HG02571 (cell line): Measurements from ENCODE around the gene RABGGTA.
"Not testable (repeated sequence)": the region's sequence is repeated elsewhere in the genome, so short reads cannot be mapped to it uniquely, and the experiment has no call there.

Experiments used
- ATAC-seq: cut with Tn5 transposase; IDR thresholded peaks from one replicate; pipeline ENCODE4 v1.9.1; 2021; ENCODE audit warnings: mild to moderate bottlenecking, moderate library complexity; ENCODE audit not compliant: unreplicated experiment

Gene RABGGTA

DNA sequence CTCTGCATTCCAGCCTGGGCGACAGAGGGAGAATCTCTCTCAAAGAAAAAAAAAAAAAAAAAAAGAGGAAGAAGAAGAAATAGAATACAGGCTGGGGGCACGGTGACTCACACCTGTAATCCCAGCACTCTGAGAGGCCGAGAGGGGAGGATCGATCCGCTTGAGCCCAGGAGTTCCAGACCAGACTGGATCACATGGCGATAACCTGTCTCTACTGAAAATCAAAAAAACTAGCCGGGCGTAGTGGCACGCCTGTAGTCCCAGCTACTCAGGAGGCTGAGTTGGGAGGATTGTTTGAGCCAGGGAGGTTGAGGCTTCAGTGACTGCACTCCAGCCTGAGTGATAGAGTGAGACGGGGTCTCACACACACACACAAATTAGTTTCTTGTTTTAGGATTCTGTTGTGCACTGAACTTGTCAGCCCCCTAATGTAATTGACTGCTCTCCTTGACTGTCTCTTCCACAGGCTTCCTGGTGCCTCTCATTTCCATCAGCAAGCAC, 28.0 kb downstream of the RABGGTA start:
- ATAC-seq, result no peak

DNA sequence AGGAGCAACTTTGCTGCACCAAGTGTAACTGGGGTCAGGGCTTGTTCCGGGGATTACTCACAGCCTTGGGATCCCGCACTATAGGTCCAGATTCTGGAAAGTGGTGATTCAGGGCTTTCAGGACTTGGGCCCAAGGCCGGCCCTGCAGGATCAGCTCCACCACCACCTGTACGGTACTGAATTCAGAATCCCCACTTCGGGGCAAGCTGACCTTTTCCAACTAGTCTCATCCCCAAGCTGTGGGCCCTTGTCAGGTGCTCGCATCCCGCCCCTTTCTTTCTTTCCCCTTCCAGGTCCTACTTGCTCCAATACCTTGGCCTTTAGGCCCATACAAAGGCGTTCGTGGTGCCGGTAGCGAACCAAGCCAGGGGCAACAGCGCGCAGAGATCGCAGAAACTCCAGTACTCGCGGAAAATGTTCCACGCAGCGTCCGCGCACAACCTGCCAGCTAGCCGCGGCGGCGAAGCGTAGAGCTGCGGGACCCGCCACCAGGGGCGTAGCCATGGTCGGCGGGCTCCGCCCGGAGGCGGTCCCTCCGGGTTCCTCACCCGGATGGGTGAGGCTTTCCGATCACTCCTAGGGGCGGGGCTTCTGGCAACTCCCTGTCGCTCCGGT, 29.5 kb downstream of the RABGGTA start:
- ATAC-seq, result peak; percentile 69

DNA sequence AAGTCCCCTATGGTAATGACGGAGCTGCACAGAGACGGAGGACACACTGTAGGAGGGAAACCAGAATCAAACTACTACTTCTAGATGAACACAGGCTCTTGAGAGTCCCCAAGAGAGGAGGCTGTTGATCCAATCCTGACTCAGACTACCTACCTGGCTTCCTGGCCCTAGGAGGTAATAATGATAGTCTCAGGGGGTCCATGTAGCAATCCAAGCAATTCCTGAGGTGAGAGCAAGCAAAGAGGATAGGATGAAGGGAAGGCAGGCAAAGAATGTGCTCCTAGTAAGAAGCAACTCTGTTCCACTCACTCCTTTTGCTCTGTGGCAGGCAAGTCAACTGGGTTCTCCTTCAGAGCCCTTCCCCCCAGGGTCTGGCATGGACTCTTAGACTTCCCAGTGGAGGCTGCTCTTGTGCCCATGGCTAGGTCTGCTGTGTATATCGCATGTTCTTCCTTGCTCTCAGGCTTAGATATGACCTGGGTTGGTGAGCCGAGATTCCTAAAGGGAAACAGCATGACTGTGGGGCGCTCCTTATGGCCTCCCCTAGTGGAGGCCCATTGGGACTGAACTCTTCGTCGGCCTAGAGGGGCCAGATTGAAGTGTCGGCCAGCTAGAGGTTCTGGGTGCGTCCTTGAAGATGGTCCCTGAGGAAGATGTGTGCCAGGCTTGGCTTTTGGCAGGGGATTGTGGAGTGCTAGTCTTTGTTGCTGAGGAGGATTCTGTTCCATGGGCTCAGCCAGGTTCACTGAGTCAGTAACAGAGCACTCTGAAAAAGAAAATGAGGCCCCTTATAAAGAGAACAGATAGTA, 31.1 kb downstream of the RABGGTA start:
- ATAC-seq, result no peak

DNA sequence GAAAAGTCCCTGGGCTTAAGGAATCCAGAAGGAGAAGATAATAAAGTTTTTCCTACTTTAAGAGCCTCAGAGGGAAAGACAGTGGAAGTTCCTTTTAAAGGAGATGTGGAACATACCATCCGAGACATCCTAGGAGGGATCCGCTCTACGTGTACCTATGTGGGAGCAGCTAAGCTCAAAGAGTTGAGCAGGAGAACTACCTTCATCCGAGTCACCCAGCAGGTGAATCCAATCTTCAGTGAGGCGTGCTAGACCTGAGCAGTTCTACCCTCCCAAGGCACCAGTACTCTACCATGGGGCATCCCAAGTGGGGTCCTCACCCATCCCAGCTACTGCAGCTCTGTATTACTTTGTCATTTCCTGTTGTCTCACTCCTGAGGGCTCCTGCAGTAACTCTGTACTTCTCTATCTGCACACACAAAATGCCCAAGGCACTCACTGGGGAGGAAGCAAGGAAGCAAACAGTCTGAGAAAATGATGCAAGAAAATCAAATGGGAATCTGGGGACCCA, 32.8 kb downstream of the RABGGTA start:
- ATAC-seq, result no peak

DNA sequence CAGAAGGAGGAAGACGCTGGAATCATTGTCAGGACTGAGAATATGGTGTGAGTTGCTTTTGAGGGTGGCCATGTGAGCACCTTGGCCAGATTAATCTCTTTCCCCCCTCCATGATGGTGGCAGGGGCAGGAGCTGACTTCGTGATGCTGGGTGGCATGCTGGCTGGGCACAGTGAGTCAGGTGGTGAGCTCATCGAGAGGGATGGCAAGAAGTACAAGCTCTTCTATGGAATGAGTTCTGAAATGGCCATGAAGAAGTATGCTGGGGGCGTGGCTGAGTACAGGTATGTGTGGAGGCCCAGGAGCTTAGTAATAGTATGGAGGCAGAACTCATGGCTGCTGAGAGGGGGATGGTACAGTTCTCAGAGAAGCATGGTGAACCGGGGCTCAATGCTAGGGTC, 33.3 kb downstream of the RABGGTA start:
- no peak for ATAC-seq

DNA sequence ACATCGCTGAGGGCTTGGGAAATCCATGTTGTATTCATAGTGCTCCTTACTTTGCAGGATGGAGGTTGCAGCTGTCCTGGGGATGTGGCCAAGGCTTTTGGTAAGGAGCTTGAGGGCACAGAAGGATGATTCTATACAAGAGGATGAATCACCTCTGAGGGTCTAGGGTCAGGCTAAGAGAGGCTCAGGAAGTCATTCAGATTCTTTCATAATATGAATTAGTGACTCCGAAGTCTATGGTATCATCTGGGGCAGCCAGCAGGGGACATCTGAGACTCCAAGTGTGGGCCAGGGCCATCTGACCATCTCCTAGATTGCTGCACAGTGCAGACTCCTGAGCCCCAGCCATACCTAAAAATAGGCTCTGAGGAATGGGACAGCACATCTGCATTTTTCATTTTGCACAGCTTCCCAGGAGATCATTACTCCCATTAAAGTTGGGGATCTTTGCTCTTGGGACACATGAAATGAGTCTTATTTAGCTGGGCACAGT, 33.9 kb downstream of the RABGGTA start:
- no peak for ATAC-seq

DNA sequence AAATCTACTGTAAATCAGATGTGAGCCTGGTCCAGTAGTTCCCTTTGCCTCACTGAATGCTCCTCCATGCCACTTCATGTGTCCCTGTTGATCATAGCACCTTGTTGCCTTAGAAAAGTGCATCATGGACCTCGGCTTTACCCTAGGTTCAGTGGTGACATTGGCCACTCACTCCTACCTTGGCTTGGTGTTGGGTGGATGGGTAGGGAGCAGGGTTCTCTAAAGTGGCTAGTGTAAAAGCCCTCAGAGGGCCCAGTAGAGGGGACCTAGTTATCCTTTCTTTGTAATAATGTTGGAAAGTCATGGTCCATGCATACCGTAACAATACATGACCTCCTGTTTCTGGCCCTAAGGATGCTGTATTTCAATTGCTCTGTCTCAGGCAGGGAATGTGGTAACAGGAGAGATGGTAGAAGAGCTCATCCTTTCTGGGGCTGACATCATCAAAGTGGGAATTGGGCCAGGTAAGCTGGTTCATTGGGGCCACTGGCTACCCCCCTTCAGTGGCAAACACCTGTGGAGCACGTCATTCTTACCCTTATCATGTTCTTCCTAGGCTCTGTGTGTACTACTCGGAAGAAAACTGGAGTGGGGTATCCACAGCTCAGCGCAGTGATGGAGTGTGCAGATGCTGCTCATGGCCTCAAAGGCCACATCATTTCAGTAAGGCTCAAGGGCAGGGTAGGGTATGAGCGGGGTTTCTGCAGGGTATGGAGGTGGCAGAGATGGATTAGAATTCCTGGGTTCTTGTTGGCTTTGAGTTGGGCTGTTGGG, 34.5 kb downstream of the RABGGTA start:
- no peak for ATAC-seq

DNA sequence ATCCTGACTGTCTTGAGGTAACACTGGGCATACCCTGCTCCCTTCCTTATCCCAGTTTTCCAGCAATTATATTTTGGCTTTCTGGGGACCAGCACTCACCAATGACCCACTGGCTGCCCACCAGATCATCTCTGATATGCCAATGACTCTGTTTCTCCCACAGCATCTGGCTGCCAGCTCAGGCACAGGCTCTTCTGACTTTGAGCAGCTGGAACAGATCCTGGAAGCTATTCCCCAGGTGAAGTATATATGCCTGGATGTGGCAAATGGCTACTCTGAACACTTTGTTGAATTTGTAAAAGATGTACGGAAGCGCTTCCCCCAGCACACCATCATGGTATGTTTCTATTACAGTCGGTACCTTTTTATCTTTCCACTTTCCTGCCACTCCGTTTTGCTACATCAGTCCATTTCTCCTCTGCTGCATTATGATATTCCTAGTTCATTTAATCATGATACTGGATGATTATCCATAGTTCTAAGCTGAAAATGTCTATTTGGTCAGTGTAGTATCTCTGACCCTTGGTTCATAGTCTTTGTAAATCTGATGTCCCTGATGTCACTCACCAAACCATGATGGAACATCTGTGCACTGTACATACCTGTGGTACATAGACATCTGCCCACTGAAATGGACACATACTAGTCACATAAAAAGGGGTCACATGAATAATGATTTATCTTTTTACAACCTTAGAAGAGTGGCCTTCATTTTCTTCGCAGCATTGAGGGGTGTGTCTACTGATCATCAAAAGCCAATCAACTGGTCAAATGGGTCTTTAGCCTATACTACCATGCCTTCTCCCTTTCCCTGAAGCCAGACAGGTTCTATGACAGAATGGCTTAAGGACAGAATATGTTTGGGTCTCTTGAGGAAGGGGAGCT, 35.4 kb downstream of the RABGGTA start:
- no peak for ATAC-seq

DNA sequence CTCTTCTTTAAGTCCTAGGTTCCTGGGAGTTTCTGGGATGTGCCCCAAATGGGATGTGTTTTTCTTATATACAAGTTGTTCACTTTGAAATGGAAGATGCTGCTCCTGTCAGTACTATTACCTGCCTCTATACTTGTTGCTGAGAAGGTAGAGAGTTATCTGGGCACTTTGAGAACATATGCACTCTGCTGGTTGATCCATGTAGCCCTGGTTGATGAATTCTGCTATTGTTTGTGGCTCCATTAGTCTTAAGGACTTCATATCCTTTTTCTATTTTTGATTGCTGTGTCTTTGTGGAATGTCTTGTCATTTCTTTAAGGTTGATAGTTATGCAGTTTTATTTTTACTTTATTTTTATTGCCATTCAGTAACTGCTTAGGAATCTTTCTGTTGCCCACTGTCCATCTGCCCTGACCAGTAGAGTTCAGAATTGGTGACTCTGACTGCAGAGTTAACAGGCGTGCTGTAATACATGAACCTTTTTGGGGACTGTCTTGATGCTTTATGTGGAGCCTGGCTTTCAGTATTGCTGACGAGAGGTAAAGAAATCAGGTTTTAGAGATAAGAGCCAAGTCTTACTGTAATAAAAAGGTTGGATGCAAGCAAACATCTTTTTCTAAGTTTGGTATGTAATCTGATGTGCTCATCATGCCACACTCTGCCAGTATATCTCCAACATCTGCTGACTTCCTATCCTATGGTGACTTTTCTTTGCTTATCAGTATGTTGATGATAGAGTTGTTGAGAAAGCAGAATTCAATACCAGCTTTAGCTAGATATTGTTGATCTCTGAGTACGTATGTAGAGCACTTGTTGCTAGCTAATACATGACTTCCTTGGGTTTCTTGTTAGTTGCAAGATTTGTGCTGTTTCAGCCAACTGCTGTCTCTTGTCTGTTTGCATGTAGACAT, 37.0 kb downstream of the RABGGTA start:
- ATAC-seq, result no peak

DNA sequence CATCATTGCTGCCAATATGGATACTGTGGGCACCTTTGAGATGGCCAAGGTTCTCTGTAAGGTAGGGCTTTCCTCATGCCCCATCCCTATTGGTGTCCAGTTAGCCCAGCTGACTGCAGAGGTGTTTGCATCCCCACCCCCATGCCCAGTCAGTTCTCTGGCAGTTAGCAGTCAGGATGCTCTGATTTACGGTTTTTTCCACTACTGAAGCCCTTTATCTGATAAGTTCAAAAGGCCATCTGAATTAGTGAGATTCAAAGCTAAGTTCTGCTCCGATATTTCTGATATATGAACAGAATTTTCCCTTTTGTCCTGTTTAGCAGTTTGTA, 37.9 kb downstream of the RABGGTA start:
- no peak for ATAC-seq

DNA sequence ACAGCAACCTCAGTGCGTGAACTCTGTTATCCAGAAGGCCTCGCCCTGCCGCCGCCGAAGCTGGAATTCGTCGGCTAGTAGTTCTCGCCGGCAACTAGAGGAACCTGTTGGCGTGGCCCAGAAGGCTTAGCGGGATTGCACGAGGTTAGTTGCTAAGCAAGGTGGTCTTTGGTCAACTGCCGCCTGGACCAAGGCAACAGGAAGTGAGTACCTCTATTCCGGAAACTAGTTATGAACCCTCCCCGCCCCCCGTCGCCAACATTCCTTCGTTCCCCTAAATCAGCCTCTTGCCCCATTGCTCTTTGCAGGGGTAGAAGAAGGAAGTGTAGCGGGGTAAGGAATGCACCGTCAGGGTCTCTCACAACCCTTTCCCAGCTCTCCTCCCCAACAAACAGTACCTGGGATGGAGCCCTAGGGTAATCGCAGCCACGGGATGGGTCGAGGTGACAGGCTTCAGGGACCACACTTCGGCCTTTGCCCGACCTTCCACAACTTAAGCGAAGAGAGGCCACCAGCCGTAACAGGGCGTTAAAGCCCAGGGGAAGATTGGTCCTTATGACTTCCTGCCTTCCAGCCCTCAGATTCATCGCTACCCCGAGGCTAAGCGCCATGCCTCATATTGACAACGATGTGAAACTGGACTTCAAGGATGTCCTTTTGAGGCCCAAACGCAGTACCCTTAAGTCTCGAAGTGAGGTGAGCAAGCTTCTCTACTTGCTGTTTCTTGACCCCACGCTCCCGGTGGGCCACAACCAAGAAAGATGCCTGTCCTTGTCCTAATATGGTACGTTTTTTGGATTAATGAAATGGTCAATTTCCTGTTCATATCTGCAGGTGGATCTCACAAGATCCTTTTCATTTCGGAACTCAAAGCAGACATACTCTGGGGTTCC, 38.5 kb downstream of the RABGGTA start, which contains the start of gene GMPR2:
TSS of gene GMPR2 (plus strand) at position 285 of the 893 bp plus-strand sequence. CDS start at position 610, 325 bp downstream.
- peak; percentile 58 for ATAC-seq

DNA sequence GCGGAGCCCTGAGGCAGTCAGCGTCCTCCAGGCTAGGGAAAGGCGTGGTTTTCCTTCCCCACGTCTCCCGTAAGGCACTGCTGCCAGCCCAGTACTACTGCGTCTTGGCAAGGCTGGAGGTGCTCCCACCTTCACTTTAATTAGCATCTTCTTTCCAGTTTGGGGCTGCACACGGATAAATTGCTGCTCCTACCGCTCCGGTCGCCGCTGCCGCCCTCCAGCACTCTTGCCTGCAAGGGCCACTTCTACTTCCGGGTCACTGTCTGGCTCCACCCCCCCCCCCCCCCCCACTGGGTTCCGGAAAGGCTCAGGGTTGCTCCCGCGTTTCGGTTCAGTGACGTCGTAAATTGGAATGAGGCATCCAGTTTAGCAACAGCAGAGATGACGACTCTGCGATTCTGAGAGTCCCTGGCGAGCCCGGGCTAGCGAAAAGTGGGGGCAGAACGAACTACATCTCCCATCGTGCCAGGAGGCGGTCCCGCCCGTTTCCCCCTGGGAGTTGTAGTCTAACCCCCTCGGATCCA, 39.2 kb downstream of the RABGGTA start, which contains the start of gene NEDD8:
TSS of gene NEDD8 (minus strand) at position 247 of the 524 bp plus-strand sequence. CDS start at position 147, 100 bp downstream.
- ATAC-seq, result peak; percentile 72

DNA sequence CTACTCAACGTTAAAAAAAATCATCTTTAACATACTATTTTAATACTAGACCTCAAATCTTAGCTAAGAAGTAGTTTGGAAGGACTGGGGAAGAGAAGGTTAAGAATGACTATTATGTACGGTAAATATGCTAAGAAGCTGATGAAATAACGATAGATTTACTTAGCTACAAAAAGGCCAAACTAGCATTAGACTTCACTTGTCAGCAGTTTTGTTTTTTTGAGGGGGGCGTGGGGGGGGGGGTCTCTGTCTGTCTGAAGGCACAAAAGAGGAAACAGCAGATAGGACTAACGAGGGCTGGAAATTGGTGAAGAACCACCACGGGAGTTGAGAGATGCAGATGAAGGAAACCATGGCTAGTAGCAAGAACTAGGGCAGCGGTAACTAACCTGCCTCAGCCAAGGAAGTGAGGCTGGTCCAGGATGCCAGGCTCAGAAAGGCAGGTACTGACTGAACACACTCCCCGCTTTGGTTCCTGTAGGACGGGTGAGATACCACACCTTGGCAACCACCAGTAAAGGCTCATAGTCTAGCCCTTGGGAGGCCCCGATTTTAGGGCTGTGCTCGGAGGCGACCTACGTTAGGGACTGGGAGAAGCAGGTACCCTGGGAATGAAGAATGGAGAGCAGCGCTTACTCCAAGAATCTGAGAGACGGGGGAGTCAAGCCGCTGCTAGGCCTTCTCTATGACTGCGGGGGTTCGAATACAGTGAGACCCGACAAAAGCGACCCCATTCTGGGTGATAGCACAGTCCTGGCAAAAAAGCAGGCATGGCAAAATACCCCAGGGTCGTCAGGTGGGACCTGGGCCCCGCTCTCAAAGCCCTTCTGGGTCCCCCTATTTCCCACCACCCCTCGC, 39.9 kb downstream of the RABGGTA start:
- ATAC-seq, result no peak

DNA sequence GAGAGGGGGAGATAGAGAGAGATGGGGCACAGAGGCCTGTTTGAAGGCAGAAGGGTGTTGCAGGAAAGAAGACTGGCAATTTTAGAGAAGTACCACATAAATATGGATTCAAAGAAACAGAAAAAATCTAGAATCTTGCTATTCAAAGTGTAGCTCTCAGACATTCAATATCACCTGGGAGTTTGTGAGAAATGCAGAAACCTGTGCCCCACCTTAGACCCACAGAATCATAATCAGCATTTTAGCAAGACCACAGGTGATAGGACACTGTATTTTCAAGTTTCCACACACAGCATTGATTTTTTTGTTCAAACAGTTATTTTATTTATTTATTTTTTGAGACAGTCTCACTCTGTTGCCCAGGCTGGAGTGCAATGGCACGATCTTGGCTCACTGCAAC, 42.5 kb downstream of the RABGGTA start:
- ATAC-seq, result no peak

DNA sequence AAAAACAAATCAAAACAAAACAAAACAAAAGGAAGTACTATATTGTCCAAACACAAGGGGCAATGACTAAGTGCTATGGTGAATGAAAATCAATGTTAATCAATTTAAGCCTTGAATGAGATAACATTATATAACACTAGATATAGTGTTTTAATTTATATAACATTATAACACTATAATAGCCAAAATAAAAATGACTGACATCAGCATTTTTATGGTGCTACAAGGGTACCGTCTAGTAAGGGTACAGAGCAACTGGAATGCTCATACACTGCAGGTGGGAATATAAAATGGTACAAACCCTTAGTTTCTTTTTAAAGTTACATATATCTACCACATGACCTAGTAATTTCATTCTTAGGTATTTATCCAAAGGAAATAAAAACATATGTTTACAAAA, 44.9 kb downstream of the RABGGTA start:
- no peak for ATAC-seq

DNA sequence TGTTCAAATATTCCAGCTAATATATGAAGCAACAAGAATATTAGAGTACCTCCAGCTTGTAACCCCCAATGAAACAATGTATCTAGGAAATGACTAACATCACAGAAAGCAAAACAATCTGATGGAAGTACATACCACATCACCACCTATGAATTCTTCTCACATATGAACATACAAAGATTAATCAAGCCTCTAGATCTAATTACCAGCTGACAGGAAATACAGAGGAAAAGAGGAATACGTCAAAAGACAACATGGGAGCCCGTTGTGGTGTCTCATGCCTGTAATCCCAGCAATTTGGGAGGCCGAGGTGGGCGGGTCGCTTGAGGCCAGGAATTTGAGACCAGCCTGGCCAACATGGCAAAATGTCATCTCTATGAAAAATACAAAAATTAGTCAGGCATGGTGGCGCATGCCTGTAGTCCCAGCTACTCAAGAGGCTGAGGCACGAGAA, 46.8 kb downstream of the RABGGTA start:
- no peak for ATAC-seq

DNA sequence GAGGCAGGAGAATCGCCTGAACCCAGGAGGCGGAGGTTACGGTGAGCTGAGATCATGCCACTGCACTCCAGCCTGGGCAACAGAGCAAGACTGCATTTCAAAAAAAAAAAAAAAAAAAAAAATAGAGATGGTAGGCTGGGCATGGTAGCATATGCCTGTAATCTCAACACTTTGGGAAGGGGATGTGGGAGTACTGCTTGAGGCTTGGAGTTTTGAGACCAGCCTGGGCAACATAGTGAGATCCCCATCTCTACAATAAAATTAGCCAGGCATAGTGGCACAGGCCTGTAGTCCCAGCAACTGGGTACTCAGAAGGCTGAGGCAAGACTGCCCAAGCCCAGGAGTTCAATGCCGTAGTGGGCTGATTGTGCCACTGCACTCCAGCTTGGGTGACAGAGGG, 48.4 kb downstream of the RABGGTA start:
- ATAC-seq, result not testable (repeated sequence)
